Measurements from ENCODE around the gene WDR93. TPM values are rescaled to one million over a fixed set of nuclear protein-coding genes. Genes with fewer than 3 reads are reported as not detected.

WDR93 gene
- total and polyA plus RNA-seq, 2 experiments from 2014 or later: 0.13 TPM; not detected in 1

DNA sequence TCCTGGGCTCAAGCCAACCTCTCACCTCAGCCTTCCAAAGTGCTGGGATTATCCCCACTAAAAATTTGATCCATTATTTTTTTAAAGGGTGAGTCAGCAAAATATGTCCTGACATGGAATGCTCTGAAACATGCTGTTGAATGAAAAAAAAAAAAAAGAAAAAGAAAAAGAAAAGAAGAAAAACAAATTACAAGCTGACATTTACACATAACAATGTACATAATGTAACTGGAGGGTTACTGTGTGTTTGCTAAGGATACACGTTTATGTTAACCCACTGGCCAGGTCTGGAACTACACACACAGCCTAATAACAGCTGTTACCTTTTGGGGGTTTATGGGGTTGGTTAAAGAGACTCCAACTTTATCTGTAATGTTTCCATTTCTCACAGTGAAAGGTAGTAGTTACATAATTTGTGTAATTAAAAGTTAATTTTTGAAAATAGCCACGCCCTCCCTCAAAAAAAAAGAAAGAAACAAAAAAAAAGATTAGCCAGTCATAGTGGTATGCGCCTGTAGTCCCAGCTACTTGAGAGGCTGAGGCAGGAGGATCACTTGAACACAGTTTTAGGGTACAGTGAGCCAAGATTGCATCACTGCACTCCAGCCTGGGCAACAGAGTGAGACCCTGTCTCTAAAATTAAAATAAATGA is 82.4 kb downstream of the WDR93 start:
- Histone ChIP-seq H3K36me3 (replicated peaks; ENCODE audit: insufficient read depth, low read depth) (no peaks in the 10 kb centered on the region), H2AFZ (no peak overlapping the region), H3K4me3 (no peak overlapping the region), H3K27me3 (no peaks in the 10 kb centered on the region), H3K79me2 (no peaks in the 10 kb centered on the region), H3K9me2 (replicated peaks; ENCODE audit: insufficient read depth) (no peaks in the 10 kb centered on the region), H4K20me1 (ENCODE audit: insufficient read depth, poor library complexity, severe bottlenecking) (no peaks in the 10 kb centered on the region), H3K4me1 (ENCODE audit: insufficient read depth) (peaks cover 12% of the 10 kb centered on the region), H3K4me2 (no peak overlapping the region), H3K27ac (no peak overlapping the region), H3K9me3 (ENCODE audit: low read depth) (no peaks in the 10 kb centered on the region)
- TF ChIP-seq EZH2 (IDR thresholded peaks at IDR 0.05; ENCODE audit: borderline replicate concordance) (no peak), EZH2phosphoT487 (IDR thresholded peaks at IDR 0.05; ENCODE audit: low read depth, severe bottlenecking, unreplicated experiment) (no peak)
- TF ChIP-seq, protein P1, sequence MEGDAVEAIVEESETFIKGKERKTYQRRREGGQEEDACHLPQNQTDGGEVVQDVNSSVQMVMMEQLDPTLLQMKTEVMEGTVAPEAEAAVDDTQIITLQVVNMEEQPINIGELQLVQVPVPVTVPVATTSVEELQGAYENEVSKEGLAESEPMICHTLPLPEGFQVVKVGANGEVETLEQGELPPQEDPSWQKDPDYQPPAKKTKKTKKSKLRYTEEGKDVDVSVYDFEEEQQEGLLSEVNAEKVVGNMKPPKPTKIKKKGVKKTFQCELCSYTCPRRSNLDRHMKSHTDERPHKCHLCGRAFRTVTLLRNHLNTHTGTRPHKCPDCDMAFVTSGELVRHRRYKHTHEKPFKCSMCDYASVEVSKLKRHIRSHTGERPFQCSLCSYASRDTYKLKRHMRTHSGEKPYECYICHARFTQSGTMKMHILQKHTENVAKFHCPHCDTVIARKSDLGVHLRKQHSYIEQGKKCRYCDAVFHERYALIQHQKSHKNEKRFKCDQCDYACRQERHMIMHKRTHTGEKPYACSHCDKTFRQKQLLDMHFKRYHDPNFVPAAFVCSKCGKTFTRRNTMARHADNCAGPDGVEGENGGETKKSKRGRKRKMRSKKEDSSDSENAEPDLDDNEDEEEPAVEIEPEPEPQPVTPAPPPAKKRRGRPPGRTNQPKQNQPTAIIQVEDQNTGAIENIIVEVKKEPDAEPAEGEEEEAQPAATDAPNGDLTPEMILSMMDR (IDR thresholded peaks at IDR 0.05; ENCODE audit: poor library complexity): peak; percentile 24
- no peak for DNase-seq (ENCODE audit: low spot score)
- 62% methylated on average over 3 of the region's 3 CpGs for WGBS (ENCODE audit: low lambda C conversion rate, missing lambda C conversion rate)

DNA sequence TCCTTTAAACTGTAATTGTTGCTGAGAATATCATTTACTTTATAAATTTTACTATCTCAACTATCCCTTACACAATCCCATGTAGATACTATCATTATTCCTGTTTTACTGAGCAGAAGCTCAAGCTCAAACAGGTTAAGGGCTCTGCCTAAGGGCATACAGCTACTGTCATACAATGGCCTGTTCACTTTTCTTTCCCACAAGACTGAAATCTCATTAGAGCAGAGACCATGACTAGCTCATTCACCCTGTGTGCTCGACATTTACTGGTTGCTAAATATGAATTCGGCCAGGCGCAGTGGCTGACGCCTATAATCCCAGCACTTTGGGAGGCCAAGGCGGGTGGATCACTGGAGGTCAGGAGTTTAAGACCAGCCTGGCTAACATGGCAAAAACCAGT is 83.9 kb downstream of the WDR93 start:
- H3K79me2 ChIP-seq: no peaks in the 10 kb centered on the region
- no peaks in the 10 kb centered on the region for H3K9me2 ChIP-seq (replicated peaks; ENCODE audit: insufficient read depth)
- no peak overlapping the region for H3K4me2 ChIP-seq
- H3K36me3 ChIP-seq (replicated peaks; ENCODE audit: insufficient read depth, low read depth): no peaks in the 10 kb centered on the region
- DNase-seq (ENCODE audit: low spot score): no peak
- no peak overlapping the region for H2AFZ ChIP-seq
- no peak overlapping the region for H3K27ac ChIP-seq
- TF ChIP-seq, protein P1 (IDR thresholded peaks at IDR 0.05; ENCODE audit: poor library complexity): no peak
- TF ChIP-seq EZH2phosphoT487 (IDR thresholded peaks at IDR 0.05; ENCODE audit: low read depth, severe bottlenecking, unreplicated experiment) (no peak), EZH2 (IDR thresholded peaks at IDR 0.05; ENCODE audit: borderline replicate concordance) (no peak)
- 81% methylated on average over 5 of the region's 5 CpGs for WGBS (ENCODE audit: low lambda C conversion rate, missing lambda C conversion rate)
- peaks cover 12% of the 10 kb centered on the region for H3K4me1 ChIP-seq (ENCODE audit: insufficient read depth)
- H3K9me3 ChIP-seq (ENCODE audit: low read depth): no peaks in the 10 kb centered on the region
- no peaks in the 10 kb centered on the region for H3K27me3 ChIP-seq
- no peaks in the 10 kb centered on the region for H4K20me1 ChIP-seq (ENCODE audit: insufficient read depth, poor library complexity, severe bottlenecking)
- no peak overlapping the region for H3K4me3 ChIP-seq

DNA sequence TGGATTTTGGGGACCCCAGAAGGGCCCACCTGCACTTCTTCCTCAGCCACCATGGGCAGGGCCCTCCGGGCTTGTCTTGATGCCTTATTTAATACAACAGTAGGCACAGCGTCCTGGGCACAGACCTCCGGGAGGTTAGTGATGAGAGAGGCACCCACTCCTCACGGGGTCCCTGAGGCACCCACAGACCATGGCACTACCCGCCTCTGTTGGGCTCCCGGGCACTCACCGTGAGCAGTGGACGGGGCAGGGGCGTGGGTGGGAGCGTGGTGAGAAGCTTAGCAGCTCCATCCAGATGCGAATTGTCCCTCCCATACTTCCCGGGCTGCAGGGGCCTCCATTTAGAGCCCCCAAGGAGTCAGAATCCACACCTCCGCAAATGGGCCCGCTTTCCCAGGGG is 85.2 kb downstream of the WDR93 start:
- Histone ChIP-seq H3K4me2 (peak overlapping the region; percentile 89), H3K4me1 (ENCODE audit: insufficient read depth) (peaks cover 8% of the 10 kb centered on the region), H3K9me2 (replicated peaks; ENCODE audit: insufficient read depth) (no peaks in the 10 kb centered on the region), H3K27me3 (no peaks in the 10 kb centered on the region), H3K27ac (no peak overlapping the region), H3K79me2 (no peaks in the 10 kb centered on the region), H2AFZ (peak overlapping the region; percentile 55), H3K4me3 (no peak overlapping the region), H3K9me3 (ENCODE audit: low read depth) (no peaks in the 10 kb centered on the region), H3K36me3 (replicated peaks; ENCODE audit: insufficient read depth, low read depth) (no peaks in the 10 kb centered on the region), H4K20me1 (ENCODE audit: insufficient read depth, poor library complexity, severe bottlenecking) (no peaks in the 10 kb centered on the region)
- 90% methylated on average over 12 of the region's 14 CpGs for WGBS (ENCODE audit: low lambda C conversion rate, missing lambda C conversion rate)
- TF ChIP-seq, protein P1 (IDR thresholded peaks at IDR 0.05; ENCODE audit: poor library complexity): no peak
- TF ChIP-seq EZH2 (IDR thresholded peaks at IDR 0.05; ENCODE audit: borderline replicate concordance): no peak
- TF ChIP-seq EZH2phosphoT487 (IDR thresholded peaks at IDR 0.05; ENCODE audit: low read depth, severe bottlenecking, unreplicated experiment): no peak
- no peak for DNase-seq (ENCODE audit: low spot score)
